SHP77 (cell line): ENCODE data around the gene SUFU.
A peak's percentile ranks its signal among the peaks of the same experiment; 100 is the strongest.

Experiments
- DNase-seq, 2 experiments: peaks; one replicate each; lab custom pipeline; 2025; lab: John Stamatoyannopoulos, UW

SUFU gene

DNA sequence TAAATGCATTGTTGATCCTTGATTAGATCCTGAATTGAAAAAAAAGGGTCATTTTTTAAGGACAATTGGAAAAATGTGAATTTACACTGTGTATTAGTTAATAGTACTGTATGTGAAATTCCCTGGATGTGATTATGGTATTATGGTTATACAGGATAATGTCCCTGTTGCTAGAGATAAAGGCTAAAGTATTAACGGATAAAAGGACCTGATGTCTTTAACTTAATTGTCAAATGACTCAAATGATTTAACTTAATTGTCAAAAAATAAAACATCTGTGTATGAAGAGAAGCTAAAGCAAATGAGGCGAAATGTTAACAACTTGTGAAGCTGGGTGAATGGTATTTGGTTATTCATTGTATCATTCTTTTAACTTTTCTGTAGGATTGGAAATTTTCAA is 48.8 kb downstream of the SUFU start:
- no peak for DNase-seq

GRCh38 chr10:102553771-102554170 is 50.0 kb downstream of the SUFU start:
- DNase-seq: no peak

DNA sequence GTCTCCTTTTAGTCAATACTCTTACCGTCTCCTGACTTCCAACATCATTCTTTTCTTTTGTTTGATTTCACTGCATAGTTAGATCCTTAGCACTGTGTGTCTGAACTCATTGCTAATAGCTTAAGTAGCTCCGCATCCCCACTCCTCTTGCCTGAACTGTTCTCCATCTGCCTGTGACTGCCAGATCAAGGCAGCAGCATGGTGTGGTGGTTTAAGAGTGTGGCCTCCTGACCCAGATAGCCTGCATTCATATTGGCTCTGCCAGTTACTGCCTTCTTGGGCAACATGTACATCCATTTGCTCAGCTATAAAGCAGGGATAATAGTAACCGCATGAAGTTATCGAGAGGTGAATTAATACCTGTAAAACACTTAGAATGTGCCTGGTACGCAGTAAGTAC is 50.8 kb downstream of the SUFU start:
- no peak for DNase-seq

- no peak for DNase-seq
Observed at GRCh38 chr10:102555781-102556328, 52.1 kb downstream of the SUFU start.

DNA sequence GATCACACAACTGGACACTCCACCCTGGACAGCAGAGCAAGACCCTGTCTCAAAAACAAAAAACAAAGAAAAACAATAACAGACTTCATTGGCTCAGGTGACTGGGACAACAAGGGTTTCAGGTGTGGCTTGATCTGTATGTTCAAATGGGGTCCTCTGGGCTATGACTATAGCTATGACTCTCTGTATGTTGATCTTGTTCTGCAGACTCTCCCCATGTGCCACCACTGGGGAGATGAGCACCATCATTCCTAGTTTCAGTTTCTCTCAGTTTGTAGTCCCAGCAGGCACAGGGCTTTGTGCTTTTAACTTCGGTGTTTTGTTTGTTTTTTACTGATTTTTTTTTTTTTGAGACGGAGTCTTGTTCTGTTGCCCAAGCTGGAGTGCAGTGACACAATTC is 53.8 kb downstream of the SUFU start:
- DNase-seq: no peak

DNA sequence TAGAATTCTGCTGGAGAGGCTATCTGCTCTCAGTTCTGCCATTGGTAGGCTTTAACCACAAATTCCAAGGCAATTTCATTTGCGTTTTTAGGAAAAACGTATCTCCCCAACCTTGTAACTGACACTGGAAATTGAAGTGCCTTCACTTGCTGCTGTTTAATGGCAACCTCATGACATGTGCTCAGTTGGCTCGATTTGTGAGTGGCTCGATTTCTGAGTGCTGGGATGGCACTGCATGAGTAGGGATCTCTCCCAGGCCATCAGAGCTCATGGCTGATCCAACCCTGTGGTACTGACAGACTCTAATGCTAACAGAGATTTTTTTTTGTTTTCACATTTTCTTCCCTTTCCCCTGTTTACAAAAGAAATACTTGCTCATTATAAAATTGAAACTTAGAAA is 56.0 kb downstream of the SUFU start:
- DNase-seq: no peak

GRCh38 chr10:102564209-102564834 is 60.5 kb downstream of the SUFU start:
- no peak for DNase-seq

DNA sequence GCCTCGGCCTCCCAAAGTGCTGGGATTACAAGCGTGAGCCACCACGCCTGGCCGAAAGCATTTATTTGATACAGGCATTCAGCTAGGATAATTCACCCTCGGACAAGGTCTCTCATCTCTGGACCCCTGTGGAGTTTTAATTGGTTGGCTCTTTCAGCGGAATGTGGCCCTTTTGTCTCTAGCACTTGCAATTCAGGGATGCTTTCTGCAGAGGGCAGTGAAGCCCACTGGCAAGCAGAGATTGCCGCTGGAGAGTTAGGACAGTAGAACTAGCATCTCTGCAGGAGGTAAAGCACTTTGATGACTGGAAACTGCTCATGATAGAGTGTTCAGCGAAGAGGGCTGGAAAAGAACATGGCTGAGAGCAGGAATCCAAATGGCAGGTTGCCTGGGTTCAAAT is 62.0 kb downstream of the SUFU start:
- DNase-seq: no peak

- no peak for DNase-seq
Observed at GRCh38 chr10:102578782-102579181, 75.0 kb downstream of the SUFU start.

DNA sequence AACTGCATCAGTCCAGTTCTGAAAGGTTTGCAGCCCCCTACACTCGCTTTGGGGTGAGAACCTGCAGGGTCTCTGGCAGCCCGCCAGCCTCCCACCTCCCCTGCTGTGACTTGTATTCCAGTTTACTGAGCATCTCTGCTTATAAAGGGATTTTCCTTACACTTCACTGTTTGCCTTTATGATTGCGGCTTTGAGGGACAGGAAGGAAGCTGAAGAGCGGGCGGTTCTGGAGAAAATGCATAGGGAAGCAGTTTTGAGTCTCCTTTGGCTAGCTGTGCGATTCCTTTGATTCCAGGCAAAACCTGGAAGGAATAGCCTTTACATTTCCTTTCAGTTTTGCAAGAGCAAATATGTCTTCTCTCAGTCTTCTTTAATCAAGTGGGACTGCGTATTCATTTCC is 75.6 kb downstream of the SUFU start:
- no peak for DNase-seq

- DNase-seq: no peak
Observed at GRCh38 chr10:102580230-102580629, 76.5 kb downstream of the SUFU start.

- DNase-seq: no peak
Observed at GRCh38 chr10:102581401-102581800, 77.6 kb downstream of the SUFU start.

- peak; percentile 15 to 37 for DNase-seq
Observed at GRCh38 chr10:102581981-102582580, 78.3 kb downstream of the SUFU start.

DNA sequence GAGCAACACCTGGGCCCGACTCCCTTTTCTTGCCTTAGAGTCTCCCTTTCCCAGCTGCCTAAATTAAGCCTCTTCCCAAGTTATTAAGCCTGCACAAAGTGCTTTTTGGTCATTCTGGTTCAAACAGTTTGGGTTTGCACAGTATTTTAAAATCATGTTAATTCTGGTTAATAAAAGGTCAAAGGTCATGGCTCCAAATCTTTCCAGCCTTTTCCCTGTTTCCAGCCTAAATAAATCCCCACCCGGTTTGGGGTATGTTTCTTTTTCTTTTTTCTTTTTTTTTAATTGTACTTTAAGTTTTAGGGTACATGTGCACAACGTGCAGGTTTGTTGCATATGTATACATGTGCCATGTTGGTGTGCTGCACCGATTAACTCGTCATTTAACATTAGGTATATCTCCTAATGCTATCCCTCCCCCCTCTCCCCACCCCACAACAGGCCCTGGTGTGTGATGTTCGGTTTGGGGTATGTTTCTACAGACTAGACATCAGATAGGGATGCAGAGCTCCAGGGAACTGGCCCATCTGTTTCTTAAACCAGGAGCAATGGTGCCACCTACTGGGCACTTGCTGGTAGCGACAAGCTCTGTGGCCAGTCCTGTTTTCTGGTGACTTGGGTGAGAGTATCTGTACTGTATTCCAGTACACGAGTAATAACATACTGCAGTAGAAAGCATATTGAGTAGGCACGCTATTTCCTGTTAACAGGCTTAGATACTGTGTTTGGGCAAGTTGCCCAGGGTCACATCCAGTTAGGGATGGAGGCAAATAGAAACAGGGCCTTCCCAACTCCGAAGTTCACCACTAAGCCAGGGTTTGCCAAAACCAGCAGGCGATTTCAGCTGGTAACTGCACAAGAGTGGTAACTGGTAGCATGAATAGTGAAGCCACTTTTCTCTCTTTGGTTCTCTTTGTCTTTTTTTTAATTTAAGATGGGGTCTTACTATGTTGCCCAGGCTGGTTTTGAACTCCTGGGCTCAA is 80.0 kb downstream of the SUFU start:
- peak; percentile 82 to 88 for DNase-seq

- DNase-seq: no peak
Observed at GRCh38 chr10:102585026-102585425, 81.3 kb downstream of the SUFU start.

DNA sequence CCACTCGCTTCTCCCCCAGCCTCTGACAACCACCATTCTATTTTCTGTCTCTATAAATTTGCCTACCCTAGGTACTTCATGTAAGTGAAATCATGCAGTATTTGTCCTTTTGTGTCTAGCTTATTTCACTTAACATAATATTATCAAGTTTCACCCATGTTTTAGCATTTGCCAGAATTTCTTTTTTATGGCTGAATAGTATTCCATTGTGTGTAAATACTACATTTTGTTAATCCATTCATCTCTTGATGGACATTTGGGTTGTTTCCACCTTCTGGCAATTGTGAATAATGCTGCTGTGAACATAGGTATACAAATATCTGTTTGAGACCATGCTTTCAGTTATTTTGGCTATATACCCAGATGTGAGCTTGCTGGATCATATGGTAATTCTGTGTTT is 83.1 kb downstream of the SUFU start:
- DNase-seq: no peak

- DNase-seq: no peak
Observed at GRCh38 chr10:102588875-102589274, 85.1 kb downstream of the SUFU start.

- no peak for DNase-seq
Observed at GRCh38 chr10:102593074-102593803, 89.5 kb downstream of the SUFU start.

GRCh38 chr10:102593804-102594079 is 90.0 kb downstream of the SUFU start:
- DNase-seq: no peak

GRCh38 chr10:102595293-102595692 is 91.5 kb downstream of the SUFU start:
- DNase-seq: no peak

GRCh38 chr10:102595897-102596296 is 92.1 kb downstream of the SUFU start:
- no peak for DNase-seq

- peak; percentile 36 to 55 for DNase-seq
Observed at GRCh38 chr10:102596506-102596971, 92.8 kb downstream of the SUFU start.
